OCI-LY7 (cell line): ENCODE data around the gene PHACTR4. TPM values are rescaled to one million over a fixed set of nuclear protein-coding genes. Genes with fewer than 3 reads are reported as not detected.
A peak's percentile ranks its signal among the peaks of the same experiment; 100 is the strongest.
"Not testable (repeated sequence)": the region's sequence is repeated elsewhere in the genome, so short reads cannot be mapped to it uniquely, and the experiment has no call there.

Experiments used
- BruUV-seq: library from RNA; stranded (reverse); fragments of 400-500 nt; replicated peaks from 2 replicates; lab custom pipeline; 2021; lab: Mats Ljungman, UMichigan
- CTCF ChIA-PET: fragments of 300-600 bp; sonication (Branson Sonifier 250); formaldehyde crosslinking; loops from one replicate; lab custom pipeline; 2022; ENCODE audit warnings: antibody characterized with exemption; ENCODE audit not compliant: unreplicated experiment; lab: Charles Lee
- POLR2A ChIA-PET: fragments of 300-600 bp; sonication (Branson Sonifier 250); formaldehyde crosslinking; loops from one replicate; lab custom pipeline; 2022; ENCODE audit warnings: antibody characterized with exemption; lab: Charles Lee
- DNase-seq: peaks from one replicate; pipeline ENCODE4 v3.0.0-alpha.2; 2015; ENCODE audit warnings: low spot score
- H2AFZ ChIP-seq: fragments of 200-600 bp; sonication (generic), shearing (Covaris generic); 2 replicates; pipeline ENCODE4 v1.6.1; 2014; ENCODE audit warnings: mild to moderate bottlenecking, antibody characterized with exemption, low read length, moderate library complexity
- H3K27ac ChIP-seq: fragments of 200-600 bp; sonication (generic); 2 replicates; pipeline ENCODE4 v1.5.1; 2014; ENCODE audit warnings: mixed run types, low read depth, mild to moderate bottlenecking, moderate library complexity, low read length, inconsistent platforms; ENCODE audit not compliant: poor library complexity, severe bottlenecking
- H3K36me3 ChIP-seq: fragments of 200-600 bp; sonication (generic); 2 replicates; pipeline ENCODE4 v1.6.1; 2014; ENCODE audit warnings: mild to moderate bottlenecking, antibody characterized with exemption, low read length, moderate library complexity, mixed read lengths; ENCODE audit not compliant: insufficient read depth
- H3K4me1 ChIP-seq: fragments of 200-600 bp; sonication (generic); 2 replicates; pipeline ENCODE4 v1.5.1; 2014; ENCODE audit warnings: mild to moderate bottlenecking, low read length; ENCODE audit not compliant: insufficient read depth, poor library complexity, severe bottlenecking
- H3K4me2 ChIP-seq: fragments of 200-600 bp; sonication (generic); 2 replicates; pipeline ENCODE4 v1.6.1; 2014; ENCODE audit warnings: mild to moderate bottlenecking, low read length
- H3K4me3 ChIP-seq: fragments of 200-600 bp; sonication (generic); 2 replicates; pipeline ENCODE4 v1.5.1; 2014; ENCODE audit warnings: mild to moderate bottlenecking, low read depth, low read length; ENCODE audit not compliant: poor library complexity, severe bottlenecking
- H3K79me2 ChIP-seq: fragments of 200-600 bp; sonication (generic); 2 replicates; pipeline ENCODE4 v1.6.1; 2016; ENCODE audit warnings: low read depth, mild to moderate bottlenecking, low read length, moderate library complexity, mixed read lengths; ENCODE audit not compliant: insufficient read depth
- H3K9me2 ChIP-seq: fragments of 200-600 bp; sonication (generic); 2 replicates; pipeline ENCODE4 v1.6.1; 2016; ENCODE audit warnings: mild to moderate bottlenecking, low read length, mixed read lengths; ENCODE audit not compliant: insufficient read depth
- H3K9me3 ChIP-seq: fragments of 200-600 bp; sonication (generic); 2 replicates; pipeline ENCODE4 v1.6.1; 2014; ENCODE audit warnings: mild to moderate bottlenecking, mixed run types, low read length, mixed read lengths
- H4K20me1 ChIP-seq: fragments of 200-600 bp; sonication (generic); 2 replicates; pipeline ENCODE4 v1.6.1; 2014; ENCODE audit warnings: mild to moderate bottlenecking, antibody characterized with exemption, low read length, moderate library complexity, mixed read lengths; ENCODE audit not compliant: insufficient read depth
- EZH2phosphoT487 ChIP-seq: fragments of 200-600 bp; sonication (generic); IDR thresholded peaks from 2 replicates; pipeline ENCODE4 v1.6.1; 2018; ENCODE audit warnings: low read depth, borderline replicate concordance, mild to moderate bottlenecking, mixed run types, antibody characterized with exemption, low read length, moderate library complexity, mixed read lengths
- intact Hi-C: fragments of 100-400 bp; cut with micrococcal nuclease; formaldehyde crosslinking; loops from one replicate; pipeline ENCODE4 v1.10.0; 2022; ENCODE audit not compliant: unreplicated experiment
- total RNA-seq, 2 experiments: library from RNA; depleted of rRNA in 1 of 2; stranded (reverse); fragments of >200 nt in 1 of 2; shearing (Covaris generic) in 1 of 2; gene quantifications; 2 replicates each; pipeline ENCODE4 v1.2.3, GENCODE V29; 2014 to 2022
- TF ChIP-seq, protein P1 (sequence below): fragments of 200-600 bp; sonication (generic); conservative IDR thresholded peaks from 2 replicates; pipeline ENCODE4 v1.5.1; 2014; ENCODE audit warnings: mild to moderate bottlenecking, antibody characterized with exemption, low read length, moderate library complexity, mixed read lengths

The PHACTR4 gene
- total RNA-seq, 2 experiments from 2014 or later: 17.8 to 44.9 TPM

DNA sequence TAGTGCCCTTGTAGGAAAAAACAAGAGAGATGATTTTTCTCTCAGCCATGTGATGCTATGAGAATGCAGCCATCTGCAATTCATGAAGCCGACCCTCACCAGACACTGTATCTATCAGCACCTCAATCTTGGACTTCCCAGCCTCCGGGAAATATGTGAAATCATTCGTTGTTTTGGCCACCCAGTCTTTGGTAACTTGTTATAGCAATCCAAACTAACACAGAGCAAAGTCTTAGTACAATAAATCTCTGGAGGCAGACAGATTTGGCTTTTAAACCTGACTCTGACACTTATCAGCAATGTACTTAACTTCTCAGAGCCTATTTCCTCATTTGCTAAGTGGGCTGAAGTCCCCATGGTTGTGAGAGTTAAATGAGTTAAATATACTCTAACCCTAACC is 45.8 kb upstream of the PHACTR4 start:
- BruUV-seq: no TSS peak
- DNase-seq: no peak
- H3K4me3 ChIP-seq: no peak overlapping the region
- H3K9me3 ChIP-seq: no peaks in the 10 kb centered on the region
- no peaks in the 10 kb centered on the region for H3K9me2 ChIP-seq
- no peaks in the 10 kb centered on the region for H4K20me1 ChIP-seq
- H3K36me3 ChIP-seq: no peaks in the 10 kb centered on the region
- H3K79me2 ChIP-seq: no peaks in the 10 kb centered on the region
- ChIA-PET POLR2A (no interaction called here), CTCF (interaction anchor here (0.6 kb wide), 1 partner anchor 281 kb away, joined by 3 read pairs; no protein-coding TSS in a partner anchor)
- peaks cover 25% of the 10 kb centered on the region for H3K4me1 ChIP-seq
- H3K27ac ChIP-seq: no peak overlapping the region
- TF ChIP-seq, protein P1, sequence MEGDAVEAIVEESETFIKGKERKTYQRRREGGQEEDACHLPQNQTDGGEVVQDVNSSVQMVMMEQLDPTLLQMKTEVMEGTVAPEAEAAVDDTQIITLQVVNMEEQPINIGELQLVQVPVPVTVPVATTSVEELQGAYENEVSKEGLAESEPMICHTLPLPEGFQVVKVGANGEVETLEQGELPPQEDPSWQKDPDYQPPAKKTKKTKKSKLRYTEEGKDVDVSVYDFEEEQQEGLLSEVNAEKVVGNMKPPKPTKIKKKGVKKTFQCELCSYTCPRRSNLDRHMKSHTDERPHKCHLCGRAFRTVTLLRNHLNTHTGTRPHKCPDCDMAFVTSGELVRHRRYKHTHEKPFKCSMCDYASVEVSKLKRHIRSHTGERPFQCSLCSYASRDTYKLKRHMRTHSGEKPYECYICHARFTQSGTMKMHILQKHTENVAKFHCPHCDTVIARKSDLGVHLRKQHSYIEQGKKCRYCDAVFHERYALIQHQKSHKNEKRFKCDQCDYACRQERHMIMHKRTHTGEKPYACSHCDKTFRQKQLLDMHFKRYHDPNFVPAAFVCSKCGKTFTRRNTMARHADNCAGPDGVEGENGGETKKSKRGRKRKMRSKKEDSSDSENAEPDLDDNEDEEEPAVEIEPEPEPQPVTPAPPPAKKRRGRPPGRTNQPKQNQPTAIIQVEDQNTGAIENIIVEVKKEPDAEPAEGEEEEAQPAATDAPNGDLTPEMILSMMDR: no peak
- TF ChIP-seq EZH2phosphoT487: no peak
- intact Hi-C loops: no loop called here
- H3K4me2 ChIP-seq: no peak overlapping the region
- H2AFZ ChIP-seq: 0 out of 2 replicates have a peak overlapping the region, but pooled peaks have one; percentile 35

DNA sequence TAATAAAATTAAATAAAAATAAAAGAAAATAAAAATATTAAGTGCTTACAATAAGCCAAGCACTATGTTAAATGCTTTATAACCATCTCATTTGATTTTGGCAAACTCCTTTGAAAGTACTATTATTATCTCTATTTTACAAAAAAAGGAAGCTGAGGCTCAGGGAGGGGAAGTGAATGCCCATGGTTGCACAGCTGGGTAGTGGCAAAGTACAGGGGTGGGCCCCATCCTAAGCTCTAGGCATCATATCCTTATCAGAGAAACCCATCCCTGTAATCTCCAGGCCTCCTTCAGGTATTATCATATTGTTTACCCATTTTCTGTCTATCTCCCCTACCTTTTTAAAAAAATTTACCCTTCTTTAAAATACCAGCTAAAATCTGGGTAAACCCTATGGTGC is 43.0 kb upstream of the PHACTR4 start:
- DNase-seq: peak; percentile 31
- BruUV-seq: no TSS peak
- TF ChIP-seq, protein P1: no peak
- no peak for TF ChIP-seq EZH2phosphoT487
- no peak overlapping the region for H3K4me3 ChIP-seq
- H3K9me3 ChIP-seq: no peaks in the 10 kb centered on the region
- H3K4me1 ChIP-seq: peaks cover 37% of the 10 kb centered on the region
- no peaks in the 10 kb centered on the region for H4K20me1 ChIP-seq
- H3K27ac ChIP-seq: peak overlapping the region; percentile 61
- ChIA-PET POLR2A (interaction anchor here (0.5 to 2.5 kb wide), 8 partner anchors 9 to 383 kb away, joined by 3 to 14 read pairs (median 4); no protein-coding TSS in a partner anchor), CTCF (no interaction called here)
- no peaks in the 10 kb centered on the region for H3K9me2 ChIP-seq
- H3K79me2 ChIP-seq: peaks cover 14% of the 10 kb centered on the region; the same call in 1 of the 2 replicates
- H3K4me2 ChIP-seq: peak overlapping the region; percentile 60
- H3K36me3 ChIP-seq: peaks cover 11% of the 10 kb centered on the region
- intact Hi-C loops: no loop called here
- peak overlapping the region; percentile 38; the same call in 1 of the 2 replicates for H2AFZ ChIP-seq

DNA sequence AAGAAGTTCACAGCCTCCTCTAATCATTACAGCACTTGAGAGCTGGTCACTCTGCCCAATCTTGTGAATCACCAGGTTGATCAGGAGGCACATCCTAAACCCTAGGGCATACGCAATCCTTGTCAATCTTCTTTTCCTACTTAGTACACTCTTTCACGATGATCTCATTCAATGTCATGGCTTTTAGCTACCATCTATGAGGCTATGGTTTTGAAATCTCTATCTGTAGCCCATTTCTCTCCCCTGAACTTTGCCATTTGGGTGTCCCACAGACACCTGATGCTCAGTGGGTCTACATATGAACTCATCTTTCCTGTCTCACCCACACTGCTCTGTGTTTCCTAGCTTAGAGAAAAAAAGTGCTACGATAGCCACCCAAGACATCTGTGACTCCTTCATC is 42.6 kb upstream of the PHACTR4 start:
- TF ChIP-seq, protein P1: no peak
- no peak for TF ChIP-seq EZH2phosphoT487
- Histone ChIP-seq H3K4me1 (peaks cover 37% of the 10 kb centered on the region), H3K79me2 (peaks cover 14% of the 10 kb centered on the region; the same call in 1 of the 2 replicates), H3K4me3 (no peak overlapping the region), H3K9me3 (no peaks in the 10 kb centered on the region), H3K27ac (peak overlapping the region; percentile 61), H3K9me2 (no peaks in the 10 kb centered on the region), H3K36me3 (peaks cover 16% of the 10 kb centered on the region), H2AFZ (peak overlapping the region; percentile 38; the same call in 1 of the 2 replicates), H4K20me1 (no peaks in the 10 kb centered on the region), H3K4me2 (peak overlapping the region; percentile 60)
- DNase-seq: peak; percentile 20
- intact Hi-C loops: no loop called here
- ChIA-PET CTCF (no interaction called here), POLR2A (interaction anchor here (0.5 to 2.5 kb wide), 7 partner anchors 9 to 383 kb away, joined by 3 to 14 read pairs (median 4); no protein-coding TSS in a partner anchor)
- no TSS peak for BruUV-seq

DNA sequence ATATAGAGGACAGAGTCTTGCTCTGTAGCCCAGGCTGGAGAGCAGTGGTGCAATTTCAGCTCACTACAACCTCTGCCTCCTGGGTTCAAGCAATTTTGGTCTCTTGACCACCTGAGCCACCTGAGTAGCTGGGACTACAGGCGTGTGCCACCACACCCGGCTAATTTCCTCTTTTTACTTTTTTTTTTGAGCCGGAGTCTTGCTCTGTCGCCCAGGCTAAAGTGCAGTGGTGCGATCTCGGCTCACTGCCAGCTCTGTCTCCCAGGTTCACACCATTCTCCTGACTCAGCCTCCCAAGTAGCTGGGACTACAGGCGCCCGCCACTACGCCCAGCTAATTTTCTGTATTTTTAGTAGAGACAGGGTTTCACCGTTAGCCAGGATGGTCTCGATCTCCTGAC is 42.1 kb upstream of the PHACTR4 start:
- intact Hi-C loops, BruUV-seq, H4K20me1 ChIP-seq, H3K9me2 ChIP-seq, CTCF ChIA-PET, H3K9me3 ChIP-seq: not testable (repeated sequence)
- Histone ChIP-seq H3K27ac (peak overlapping the region; percentile 61), H3K36me3 (peaks cover 21% of the 10 kb centered on the region), H3K79me2 (peaks cover 14% of the 10 kb centered on the region; the same call in 1 of the 2 replicates), H2AFZ (0 out of 2 replicates have a peak overlapping the region, but pooled peaks have one; percentile 38), H3K4me3 (peak overlapping the region; percentile 88), H3K4me1 (peaks cover 37% of the 10 kb centered on the region), H3K4me2 (peak overlapping the region; percentile 60)
- POLR2A ChIA-PET: interaction anchor here (0.7 to 2.5 kb wide), 6 partner anchors 10 to 317 kb away, joined by 3 to 14 read pairs (median 4); no protein-coding TSS in a partner anchor
- DNase-seq: peak; percentile 58
